ENCODE results near the gene SLC6A11.

DNA sequence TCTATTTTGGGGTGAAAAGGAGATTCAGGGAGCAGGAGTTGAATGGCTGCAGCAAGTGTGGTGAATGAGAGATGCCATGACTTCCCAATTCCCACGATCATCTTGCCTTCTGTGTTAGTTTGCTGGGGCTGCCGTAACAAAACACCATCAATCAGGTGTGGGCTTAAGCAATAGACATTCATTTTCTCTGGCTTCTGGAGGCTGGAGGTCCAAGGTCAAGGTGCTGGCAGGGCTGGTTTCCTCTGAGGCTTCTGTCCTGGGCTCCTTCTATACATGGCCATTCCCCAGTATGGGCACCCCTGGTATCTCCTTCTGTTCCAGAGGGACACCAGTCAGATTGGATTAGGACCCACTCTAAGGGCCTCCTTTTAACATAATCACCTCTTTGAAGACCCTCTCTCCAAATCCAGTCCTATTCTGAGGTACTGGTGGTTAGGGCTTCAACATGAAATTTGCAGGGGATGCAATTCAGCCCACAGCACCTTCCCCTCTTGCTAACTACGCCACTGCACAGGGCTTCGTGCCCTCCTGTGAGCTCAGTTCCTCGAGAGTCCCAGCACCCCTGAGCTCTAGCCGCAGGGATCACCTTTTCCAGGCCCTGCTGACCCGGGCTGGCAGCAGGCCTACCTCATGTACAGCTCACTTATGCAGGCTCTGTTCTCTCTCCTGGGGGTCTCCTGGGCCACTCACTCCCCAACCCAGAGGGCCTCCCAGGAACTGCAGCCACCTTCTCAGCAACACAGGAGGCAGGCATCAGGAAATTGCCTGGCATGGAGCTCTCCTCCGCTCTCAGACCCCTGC lies 37.3 kb upstream of the SLC6A11 start:
- TF ChIP-seq POLR2A (IDR thresholded peaks at IDR 0.05; ENCODE audit: low read length) (no peak), RFX5 (IDR thresholded peaks at IDR 0.05) (no peak), MAFK (IDR thresholded peaks at IDR 0.05; ENCODE audit: partially characterized antibody) (no peak), ZSCAN20 (CRISPR knock-in tag; IDR thresholded peaks at IDR 0.05) (no peak)
- TF ChIP-seq, protein P1, sequence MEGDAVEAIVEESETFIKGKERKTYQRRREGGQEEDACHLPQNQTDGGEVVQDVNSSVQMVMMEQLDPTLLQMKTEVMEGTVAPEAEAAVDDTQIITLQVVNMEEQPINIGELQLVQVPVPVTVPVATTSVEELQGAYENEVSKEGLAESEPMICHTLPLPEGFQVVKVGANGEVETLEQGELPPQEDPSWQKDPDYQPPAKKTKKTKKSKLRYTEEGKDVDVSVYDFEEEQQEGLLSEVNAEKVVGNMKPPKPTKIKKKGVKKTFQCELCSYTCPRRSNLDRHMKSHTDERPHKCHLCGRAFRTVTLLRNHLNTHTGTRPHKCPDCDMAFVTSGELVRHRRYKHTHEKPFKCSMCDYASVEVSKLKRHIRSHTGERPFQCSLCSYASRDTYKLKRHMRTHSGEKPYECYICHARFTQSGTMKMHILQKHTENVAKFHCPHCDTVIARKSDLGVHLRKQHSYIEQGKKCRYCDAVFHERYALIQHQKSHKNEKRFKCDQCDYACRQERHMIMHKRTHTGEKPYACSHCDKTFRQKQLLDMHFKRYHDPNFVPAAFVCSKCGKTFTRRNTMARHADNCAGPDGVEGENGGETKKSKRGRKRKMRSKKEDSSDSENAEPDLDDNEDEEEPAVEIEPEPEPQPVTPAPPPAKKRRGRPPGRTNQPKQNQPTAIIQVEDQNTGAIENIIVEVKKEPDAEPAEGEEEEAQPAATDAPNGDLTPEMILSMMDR (IDR thresholded peaks at IDR 0.05), result no peak
